Activated CD4-positive, alpha-beta T cell treated with anti-CD3 and anti-CD28 coated beads, Interleukin-10, Interleukin-2, amounts not matched to agents 100 ng/mL and 50 ng/mL, durations not matched to agents 16 hours and 8 hours (primary cell): ENCODE data around the gene IL21.
"Not testable (repeated sequence)": the region's sequence is repeated elsewhere in the genome, so short reads cannot be mapped to it uniquely, and the experiment has no call there.

Experiments used
- DNase-seq: peaks from one replicate; pipeline ENCODE4 v3.0.0-alpha.2; 2020

Gene IL21

DNA sequence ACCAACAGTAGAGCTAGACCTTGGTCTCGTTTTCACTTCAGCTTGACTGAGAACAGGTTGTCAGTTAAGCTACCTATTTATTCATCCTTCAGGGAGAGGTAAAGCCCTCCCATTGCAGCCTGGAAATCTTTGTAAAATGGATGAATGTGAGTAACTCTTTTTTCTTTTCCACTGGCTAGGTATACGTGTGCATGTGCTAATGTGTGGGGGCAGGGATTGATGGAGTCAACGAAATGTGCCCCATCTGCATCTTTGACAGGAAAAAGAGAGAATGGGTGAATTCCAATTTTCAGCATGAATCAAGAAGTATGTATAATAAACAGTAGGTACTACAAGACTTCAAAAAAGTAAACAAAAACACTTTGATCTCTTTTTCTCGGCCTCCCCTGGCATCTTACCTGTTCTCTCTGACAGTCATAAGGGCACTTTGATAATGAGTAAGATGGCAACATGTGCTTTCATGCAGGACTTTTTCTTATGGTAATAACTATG, at the start of gene IL21:
Gene IL21, minus strand, starts transcription at position 51 of the 492 bp plus-strand sequence. CDS start 55 bp downstream, outside the sequence.
- DNase-seq, result peak; percentile 81

DNA sequence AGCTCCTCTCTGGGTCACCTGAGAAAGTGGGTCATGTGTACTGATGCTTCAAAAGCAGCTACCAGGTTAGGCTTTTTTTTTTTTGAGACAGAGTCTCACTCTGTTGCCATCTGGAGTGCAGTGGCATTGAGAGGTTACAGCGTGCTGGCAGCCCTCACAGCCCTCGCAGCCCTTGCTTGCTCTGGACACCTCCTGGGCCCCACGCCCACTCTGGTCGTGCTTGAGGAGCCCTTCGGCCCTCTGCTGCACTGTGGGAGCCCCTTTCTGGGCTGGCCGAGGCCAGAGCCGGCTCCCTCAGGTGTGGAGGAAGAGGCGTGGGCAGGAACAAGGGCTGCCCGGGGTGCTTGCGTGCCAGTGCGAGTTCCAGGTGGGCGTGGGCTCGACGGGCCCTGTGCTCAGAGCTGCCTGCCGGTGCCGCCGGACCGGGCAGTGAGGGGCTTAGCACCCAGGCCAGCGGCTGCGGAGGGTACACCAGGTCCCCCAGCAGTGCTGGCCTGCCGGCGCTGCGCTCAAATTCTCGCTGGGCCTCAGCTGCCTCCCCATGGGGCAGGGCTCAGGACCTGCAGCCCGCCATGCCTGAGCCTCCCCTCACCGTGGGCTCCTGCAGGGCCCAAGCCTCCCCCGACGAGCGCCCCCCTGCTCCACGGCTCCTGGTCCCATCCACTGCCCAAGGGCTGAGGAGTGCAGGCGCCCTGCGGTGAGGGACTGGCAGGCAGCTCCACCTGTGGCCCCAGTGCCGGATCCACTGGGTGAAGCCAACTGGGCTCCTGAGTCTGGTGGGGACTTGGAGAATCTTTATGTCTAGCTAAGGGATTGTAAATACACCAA, 49.3 kb upstream of the IL21 start:
- no peak for DNase-seq

DNA sequence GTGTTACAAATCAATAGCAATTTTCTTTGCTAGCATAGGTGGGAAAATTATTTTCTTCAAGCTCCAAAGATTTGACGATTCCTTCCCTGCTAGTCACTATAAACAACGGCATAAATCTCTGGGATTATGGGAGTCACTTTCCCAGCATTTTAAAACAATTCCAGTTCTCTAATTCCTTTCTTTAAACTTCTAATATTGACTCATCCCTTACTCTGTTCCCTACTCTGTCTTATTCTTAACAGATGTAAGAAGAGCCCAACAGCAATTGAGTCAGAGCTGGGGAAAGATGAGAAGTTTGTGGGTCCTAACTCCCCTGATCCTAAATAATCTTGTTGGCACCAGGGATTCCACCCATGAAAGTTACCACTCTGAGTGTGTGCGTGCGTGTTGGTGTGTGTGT, 47.4 kb upstream of the IL21 start:
- DNase-seq, result no peak

DNA sequence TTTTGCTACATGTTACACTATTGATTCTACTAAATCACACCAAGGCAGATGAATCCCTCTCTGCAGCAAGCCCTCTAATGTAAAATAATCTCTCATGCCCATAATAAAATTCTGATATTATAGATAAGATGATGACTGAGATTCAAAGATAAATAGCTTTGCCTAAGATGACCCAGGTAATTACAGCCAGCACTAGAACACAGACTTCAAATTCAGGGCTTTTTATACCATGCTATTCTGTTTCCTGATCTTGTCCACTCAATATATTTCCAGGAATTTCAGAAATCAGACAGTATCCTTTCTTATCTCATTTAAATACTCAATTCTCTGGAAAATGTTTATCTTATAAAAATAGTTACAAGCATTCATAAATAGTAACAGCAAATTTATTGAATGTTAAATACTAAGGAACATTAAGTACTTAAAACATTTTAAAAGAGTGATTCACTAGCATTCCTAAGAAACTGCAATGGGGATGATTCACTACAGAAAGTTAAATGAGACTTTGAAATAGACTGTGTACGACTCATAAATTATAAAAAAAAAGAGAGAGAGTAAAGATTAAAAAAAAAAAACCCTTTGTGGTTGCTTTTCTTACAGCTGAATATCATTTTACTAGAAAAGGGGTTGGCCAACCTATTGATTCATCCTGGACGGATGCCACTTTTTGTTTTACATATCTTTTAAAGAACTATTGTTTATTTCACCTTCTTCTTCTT, 45.8 kb upstream of the IL21 start:
- peak; percentile 65 for DNase-seq

DNA sequence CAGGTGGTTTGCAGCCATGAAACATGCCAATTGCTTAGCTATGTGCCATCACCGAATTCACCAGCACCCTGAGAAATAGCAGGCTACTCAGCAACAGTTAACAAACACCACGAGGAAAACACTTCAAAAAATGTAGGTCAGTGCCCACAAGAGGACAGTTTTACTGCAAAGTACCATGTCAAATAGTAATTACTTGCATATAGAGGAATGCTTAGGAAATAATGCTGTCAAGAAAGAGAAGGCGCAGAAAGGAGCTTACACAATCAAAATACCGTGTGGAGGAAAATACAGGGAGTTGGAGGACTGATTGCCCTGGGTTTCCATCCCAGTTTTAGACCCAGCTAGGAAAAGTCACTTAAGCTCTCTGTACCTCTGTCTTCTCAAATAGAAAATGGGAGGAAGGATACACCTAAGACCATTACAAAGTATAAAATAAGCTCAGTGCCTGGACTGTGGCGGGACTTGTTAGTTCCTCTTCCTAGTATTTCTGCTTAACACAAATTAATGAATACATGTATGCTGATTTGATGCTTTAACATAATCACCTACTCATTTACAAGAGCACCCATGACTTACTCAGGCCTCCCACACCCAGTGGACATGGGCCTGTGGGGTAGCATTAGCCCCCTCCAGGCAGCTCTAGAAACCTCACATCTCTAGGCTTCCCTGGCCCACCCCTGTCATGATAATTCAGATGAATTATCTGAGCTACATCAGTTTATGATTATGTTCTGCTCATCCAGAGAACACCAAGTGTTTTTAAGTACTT, 44.5 kb upstream of the IL21 start:
- DNase-seq, result no peak

DNA sequence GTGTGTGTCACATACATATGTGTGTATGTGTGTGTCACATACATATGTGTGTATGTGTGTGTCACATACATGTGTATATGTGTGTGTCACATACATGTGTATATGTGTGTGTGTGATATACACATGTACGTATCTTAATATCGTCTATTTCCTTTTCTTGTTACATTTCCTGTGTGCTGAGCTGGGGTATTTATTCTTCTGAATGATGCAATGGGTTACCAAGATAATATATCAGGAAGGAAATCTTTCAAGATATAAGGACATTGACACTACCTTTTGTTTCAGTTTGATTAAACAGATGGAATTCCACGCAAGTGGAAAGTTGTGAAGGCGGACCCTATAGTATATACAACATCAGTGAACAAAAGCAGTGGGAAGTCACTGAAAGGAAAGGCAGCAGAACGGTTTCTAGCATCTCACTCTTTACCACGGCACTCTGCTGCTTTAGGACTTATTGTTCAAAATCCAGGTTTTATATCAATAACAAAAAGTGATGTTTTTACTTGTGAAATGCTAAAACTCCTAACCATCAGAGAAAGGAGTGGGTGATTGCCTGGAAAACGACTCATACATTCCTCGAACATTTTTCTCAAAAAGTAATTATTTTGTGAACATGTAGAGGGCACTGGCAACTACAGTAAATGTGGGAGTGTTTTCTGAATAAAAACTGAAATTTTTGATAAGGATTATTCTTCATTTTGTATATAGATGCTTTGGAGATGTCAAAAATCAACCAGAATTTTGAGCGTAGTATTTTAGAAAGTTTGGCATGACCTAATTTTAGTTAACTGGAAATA, 43.1 kb upstream of the IL21 start:
- no peak for DNase-seq

DNA sequence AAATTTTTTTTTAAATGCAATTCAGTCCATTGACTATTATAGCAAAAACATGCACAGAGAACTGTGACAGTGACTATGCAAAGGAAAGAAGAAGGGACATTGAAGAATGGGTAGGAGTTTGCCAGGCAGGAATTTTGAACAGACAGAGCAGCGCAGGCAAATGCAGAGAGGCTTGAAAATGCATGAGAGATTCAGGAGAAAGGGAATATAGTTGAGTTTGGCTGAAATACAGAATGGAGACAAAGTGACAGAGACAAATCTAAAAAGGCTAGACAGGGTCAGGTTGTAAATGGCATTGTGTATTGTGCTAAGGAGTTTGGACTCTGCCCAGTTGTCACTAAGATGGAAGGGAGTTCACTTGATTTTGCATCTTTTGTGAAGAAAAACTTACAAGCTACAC, 42.4 kb upstream of the IL21 start:
- no peak for DNase-seq

DNA sequence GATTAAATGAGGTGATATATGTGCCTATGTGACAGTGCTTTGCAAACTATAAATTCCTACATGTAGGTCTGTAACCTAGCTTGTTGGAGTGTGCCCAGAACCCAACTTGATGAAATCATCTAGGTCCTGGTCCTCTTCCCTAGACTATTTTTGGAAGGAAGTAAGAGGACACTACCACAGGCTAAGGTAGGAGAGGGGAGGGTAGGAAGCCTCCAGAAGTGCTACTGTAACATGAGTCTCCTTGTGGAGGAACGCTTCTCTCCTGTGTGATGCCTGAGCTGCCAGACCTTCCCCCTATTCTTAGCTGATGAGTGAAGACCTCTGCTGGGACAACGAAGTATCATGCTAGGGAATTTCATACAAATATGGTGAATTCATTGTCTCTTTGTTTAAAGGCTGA, 41.8 kb upstream of the IL21 start:
- DNase-seq, result no peak

DNA sequence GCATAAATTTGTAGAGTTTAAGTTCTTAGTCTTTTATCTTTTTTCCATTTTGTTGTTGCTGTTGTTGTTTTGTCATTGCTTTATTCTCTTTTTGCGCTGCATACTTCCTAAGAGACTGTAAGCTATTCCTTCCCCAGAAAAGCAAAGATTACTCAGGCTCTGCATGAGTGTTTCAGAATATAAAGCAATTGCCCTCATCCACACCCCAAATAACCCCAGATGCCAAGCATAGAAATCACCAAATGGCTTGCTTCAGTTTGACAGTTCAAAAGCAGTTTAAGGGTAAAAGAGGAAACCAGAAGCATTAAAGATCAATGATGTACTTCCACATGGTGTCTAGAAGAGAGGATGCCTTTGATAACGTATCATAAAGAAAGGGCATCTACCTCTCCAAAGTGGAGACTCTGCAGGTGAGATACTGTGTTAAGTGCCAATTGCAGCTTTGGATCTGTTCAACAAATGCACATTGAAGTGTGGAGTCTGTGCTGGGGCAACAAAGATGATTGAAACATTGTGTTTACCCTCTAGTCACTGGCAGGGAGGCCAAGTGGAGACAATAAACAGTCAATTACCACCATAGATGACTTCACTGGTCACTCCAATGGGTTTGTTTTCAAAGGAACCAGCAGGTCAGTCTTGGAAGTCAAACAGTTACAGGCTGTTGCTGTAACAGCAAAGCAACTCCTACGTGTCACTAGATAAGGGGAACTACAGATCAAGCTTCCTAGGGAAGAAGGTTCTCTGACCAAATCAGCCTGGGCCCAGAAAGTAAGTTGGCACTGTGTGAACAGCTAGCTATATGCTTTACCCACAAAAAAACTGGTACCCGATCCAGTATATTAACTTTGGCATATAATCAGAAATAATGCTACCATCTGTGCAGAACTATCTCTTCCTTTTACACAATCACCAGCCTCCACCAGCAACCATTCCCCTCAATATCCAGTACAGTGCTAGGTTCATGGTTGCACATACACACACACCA, 40.6 kb upstream of the IL21 start:
- DNase-seq, result no peak

DNA sequence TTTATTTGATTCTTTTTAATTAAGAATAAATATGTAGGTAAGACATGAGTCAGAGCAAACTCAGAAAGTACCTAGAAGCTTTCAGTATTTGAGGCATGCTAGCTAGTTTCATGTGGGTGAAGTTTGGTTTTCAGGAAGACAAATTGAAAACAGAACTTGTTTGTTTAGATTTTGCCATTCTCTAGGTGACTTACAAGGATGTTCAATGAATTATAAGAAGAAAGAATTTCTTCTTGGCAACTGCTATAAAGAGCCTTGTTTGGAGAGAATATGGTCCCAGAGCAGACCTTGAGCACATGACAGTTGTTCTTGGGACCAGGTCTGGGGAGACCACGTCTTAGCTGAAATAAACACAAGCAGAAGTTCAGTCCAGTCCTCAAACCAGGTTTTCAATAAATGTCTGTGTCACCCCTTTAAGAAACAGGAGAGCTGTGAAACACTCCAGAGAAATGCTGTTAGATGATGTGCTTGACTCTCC, 38.0 kb upstream of the IL21 start:
- peak; percentile 88 for DNase-seq

DNA sequence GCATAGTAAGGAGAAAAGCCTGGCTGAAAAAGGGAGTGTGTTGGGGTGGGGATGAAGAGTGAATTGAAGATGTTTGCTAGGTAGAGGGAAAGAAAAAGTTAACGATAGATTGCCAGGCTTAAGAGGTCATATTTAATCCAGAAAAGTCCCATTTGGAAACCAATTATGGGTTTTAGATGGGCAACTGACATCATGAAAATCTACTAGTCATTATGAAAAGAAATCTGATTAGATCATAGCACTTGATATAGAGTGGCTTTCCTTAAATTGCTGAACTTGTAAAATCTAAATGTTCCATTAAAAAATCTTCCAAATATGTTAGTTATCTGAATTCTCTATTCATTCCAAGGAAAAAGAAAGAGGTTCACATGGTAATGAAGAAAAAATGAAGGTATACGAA, 37.5 kb upstream of the IL21 start:
- peak; percentile 49 for DNase-seq

DNA sequence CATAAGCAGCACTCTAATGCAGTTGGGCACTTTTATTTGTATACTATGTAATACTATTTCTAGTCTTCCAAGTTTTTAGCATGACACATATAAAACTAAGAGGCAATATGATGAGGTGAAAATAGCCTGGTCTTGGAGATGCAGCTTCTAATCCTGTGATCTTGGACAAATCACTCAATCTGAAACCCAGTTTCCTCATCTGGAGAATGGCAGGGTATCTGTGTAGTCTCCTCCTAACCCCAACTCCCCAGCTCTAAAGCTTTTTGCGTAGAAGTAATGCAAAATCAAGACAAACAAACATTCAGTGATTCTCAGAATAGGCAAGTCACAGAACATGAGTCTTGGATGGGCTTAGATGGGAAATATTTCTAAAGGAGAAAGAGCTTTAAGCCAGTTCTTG, 36.7 kb upstream of the IL21 start:
- DNase-seq, result peak; percentile 76

DNA sequence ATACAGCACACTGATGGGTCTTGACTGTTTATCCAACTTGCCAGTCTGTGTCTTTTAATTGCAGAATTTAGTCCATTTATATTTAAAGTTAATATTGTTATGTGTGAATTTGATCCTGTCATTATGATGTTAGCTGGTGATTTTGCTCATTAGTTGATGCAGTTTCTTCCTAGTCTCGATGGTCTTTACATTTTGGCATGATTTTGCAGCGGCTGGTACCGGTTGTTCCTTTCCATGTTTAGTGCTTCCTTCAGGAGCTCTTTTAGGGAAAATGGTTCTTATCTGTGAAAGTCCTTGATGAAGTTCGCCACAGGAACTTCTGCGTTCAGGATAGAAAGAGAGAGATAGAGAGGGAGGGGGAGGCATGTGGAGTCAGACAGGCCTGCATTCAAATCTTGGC, 35.7 kb upstream of the IL21 start:
- DNase-seq, result not testable (repeated sequence)

DNA sequence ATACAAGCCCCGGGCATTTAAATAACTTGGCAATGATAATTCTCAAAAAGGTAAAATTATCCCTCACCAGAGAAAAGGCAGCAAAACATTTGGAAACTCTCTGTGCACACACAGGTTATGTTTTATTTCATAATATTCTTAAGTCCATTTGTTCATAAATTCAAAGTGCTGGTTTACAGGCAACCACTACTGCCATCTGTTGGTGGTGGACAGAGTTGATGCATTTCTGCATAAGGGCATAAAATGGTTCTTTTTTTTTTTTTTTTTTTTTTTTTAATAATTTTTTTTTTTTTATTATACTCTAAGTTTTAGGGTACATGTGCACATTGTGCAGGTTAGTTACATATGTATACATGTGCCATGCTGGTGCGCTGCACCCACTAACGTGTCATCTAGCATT, 31.5 kb upstream of the IL21 start:
- peak; percentile 82 for DNase-seq

DNA sequence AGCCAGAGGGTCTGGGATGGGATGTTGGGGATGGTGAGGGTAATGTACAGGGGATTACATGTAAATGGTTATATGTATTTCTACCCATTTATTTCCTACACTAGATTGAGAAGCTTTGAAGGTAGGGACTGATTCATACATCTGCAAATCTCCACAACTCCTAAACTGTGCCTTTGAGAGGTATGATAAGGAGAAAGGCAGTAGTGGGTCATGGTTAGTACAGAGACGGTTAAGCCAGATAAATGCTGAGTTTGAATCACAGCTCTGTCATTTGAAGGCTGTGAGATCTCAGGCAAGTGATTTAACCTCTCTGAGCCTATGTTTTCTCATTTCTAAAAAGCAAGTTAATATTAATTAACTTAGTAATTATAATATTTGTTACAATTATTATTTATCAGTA, 29.3 kb upstream of the IL21 start:
- DNase-seq, result no peak

DNA sequence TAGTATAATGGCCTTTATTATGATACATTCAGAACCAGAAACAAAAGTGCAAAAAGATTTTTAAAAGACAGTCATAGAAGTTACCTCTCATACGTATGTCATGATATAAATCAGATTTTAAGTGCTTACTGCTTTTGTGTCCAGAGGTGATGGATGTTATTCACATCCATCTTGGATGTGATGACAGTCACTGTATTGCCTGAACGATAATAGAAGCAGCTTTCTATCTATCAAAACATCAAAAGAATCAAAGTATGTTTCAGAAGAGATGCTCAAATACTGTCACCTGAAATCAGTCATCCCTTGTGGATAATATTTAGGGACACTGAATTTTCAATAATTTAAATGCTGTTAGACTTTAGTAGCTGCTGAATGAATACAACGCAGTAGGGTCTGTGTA, 26.8 kb upstream of the IL21 start:
- DNase-seq, result no peak

DNA sequence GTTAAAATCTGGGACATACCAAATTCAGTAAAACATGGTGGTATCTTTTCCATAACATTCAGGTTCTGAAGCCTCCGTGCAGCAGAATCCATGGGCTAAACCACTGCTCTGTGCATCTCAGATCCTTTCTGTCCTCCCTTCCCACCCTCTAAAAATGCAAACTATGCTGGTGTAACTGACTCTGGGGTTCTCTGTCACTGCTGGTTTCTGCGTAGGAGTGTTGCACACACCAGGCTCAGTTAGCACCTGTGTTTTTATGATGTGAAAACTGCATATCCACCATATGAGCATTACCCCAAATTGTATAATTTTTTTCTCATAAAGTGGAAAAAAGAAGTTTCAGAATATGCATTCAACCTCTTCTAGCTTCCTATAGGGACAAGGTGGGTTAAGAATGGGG, 22.4 kb upstream of the IL21 start:
- DNase-seq, result no peak

DNA sequence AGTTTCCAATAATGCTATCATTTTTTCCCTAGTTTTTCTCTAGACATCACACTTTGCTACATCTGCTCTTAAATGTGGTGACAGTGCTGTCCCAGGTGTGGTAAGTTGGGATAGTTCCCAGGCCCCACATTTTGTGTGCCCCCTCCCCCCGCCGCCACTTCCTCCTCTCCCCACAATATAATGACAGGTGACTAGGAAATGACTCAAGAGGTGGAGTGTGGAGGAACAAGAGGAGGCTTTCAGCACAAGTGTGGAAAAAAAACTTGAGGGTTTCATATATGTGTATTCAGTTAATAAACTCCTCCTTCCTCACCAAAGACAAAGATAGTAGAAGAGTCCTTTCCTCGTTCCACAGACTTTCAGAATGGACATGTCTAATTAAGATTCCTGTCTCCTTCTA, 18.3 kb upstream of the IL21 start:
- peak; percentile 59 for DNase-seq

DNA sequence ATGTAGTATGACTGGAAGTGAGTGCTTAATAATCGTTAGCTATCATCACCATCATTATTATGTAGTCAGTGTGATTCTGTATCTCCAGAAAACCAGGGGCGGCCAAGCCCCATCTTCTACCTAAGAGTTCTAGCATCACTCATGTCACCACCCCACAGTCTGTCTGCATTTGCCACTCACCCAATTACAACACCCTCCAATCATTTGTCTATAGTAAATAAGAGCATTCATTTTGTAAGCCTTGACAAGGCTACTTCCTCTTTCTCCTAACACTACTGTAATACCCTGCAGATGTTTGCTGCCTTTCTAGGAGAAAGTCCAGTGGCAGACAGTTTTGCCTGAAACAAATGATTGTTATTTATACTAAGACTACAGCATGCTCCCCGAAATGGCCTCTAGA, 15.8 kb upstream of the IL21 start:
- DNase-seq, result peak; percentile 51

DNA sequence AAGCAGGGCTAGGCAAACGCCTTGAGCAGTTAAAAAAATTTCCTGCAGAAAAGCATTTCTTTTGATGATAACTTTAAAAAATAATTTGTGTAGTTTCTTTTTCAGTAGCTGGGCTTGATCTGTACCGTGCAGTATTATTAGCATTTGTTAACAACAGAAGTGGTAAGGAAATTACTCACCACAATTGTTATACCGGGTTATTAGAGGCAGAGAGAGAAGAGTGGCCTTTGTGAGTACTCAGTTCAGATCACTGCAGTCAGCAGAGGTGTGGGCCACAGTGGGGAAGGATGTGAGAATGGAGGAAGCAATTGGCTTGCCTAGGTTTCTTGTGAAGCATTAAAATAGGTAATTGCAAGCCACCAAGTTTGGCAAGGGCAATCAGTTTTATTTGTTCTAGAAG, 14.3 kb upstream of the IL21 start:
- DNase-seq, result peak; percentile 81

DNA sequence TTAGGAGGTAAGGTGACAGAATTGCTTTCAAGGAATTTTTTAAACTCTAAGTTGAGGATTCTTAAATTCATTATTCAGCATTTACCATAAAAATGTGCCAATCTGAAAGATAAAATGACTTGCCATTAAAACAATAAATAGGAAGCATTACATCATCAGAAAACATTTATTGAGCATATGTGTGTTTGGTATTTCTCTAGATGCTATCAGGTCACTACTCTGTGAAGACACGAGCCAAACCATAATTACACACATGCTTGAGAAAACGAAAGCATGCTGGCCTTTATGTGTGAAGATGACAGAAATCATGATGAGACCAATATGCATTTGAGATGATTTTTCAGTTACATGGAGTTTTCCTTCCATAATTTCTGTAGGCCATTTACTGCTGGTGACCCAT, 12.3 kb upstream of the IL21 start:
- peak; percentile 60 for DNase-seq
